Heart left ventricle (tissue), 16 donors: ENCODE data around the gene MCM7. TPM values are rescaled to one million over a fixed set of nuclear protein-coding genes. Genes with fewer than 3 reads are reported as not detected.

Experiments
- ATAC-seq, 4 donors: fragments of 200-7000 bp; cut with Tn5 transposase; one replicate each; pipeline ENCODE4 v1.9.1; 2020 to 2022; ENCODE audit warnings: moderate library complexity in 4 of 4, mild to moderate bottlenecking in 3 of 4, moderate number of reproducible peaks in 1 of 4
- DNase-seq, 5 donors: peaks; one replicate each; pipeline ENCODE4 v3.0.0-alpha.2; 2020
- H3K27ac ChIP-seq, 12 donors: fragments of 200-600 bp; sonication (generic) in 4 of 12; one replicate each; pipeline versions ENCODE4 v1.5.0 to v1.8.0; 2016 to 2022; ENCODE audit warnings: mild to moderate bottlenecking in 2 of 12
- H3K27me3 ChIP-seq, 9 donors: fragments of 200-600 bp; sonication (generic) in 2 of 9; one replicate each; pipeline versions ENCODE4 v1.5.1 to v1.8.0; 2016 to 2022; ENCODE audit warnings: mild to moderate bottlenecking in 3 of 9
- H3K36me3 ChIP-seq, 9 donors: fragments of 200-600 bp; sonication (generic) in 2 of 9; one replicate each; pipeline versions ENCODE4 v1.5.0 to v1.8.0; 2018 to 2022; ENCODE audit warnings: mild to moderate bottlenecking in 2 of 9
- H3K4me1 ChIP-seq, 12 donors: fragments of 200-600 bp; sonication (generic) in 4 of 12; one replicate each; pipeline versions ENCODE4 v1.5.0 to v1.8.0; 2016 to 2022; ENCODE audit warnings: mild to moderate bottlenecking in 3 of 12
- H3K4me3 ChIP-seq, 12 donors: fragments of 200-600 bp; sonication (generic) in 4 of 12; one replicate each; pipeline versions ENCODE4 v1.5.0 to v1.8.0; 2017 to 2022; ENCODE audit warnings: mild to moderate bottlenecking in 9 of 12, moderate library complexity in 4 of 12
- H3K9me3 ChIP-seq, 12 donors: fragments of 200-600 bp; sonication (generic) in 4 of 12; one replicate each; pipeline versions ENCODE4 v1.5.0 to v1.8.0; 2016 to 2022; ENCODE audit warnings: mild to moderate bottlenecking in 1 of 12
- CTCF ChIP-seq, 12 donors: fragments of 200-600 bp; sonication (generic) in 4 of 12; IDR thresholded peaks; one replicate each; pipeline versions ENCODE4 v1.5.0 to v1.8.0; 2018 to 2022; ENCODE audit warnings: antibody characterized with exemption in 12 of 12, mild to moderate bottlenecking in 5 of 12
- POLR2A ChIP-seq, 2 donors: fragments of 450-650 bp; IDR thresholded peaks; one replicate each; pipeline ENCODE4 v1.6.1; 2017; ENCODE audit warnings: antibody characterized with exemption in 2 of 2, mild to moderate bottlenecking in 2 of 2, moderate library complexity in 2 of 2
- WGBS, 4 donors: extraction: QIAGEN DNeasy Blood & Tissue Kit in 2 of 4; methylation state at CpG; one replicate each; pipeline versions ENCODE4 v1.1.5 to v1.1.7; 2013 to 2018; 5-methylcytosine and 5-hydroxymethylcytosine counted together
- intact Hi-C, 10 donors: fragments of 100-400 bp; cut with DNase I; formaldehyde crosslinking; loops; one replicate each; pipeline versions ENCODE4 v1.11.1 to v1.14.2; 2022
- polyA plus RNA-seq, 2 donors: library from polyadenylated mRNA; stranded (reverse); fragments of 200-250 nt; gene quantifications; one replicate each; pipeline ENCODE4 v1.2.3, GENCODE V29; 2013
- total RNA-seq, 9 donors: library from RNA; depleted of rRNA in 2 of 9; stranded (reverse); fragments of >200 nt in 2 of 9; fragmentation: NEBNext Ultra II Directional in 3 of 9; extraction: Animal tissue kit (Norgen Biotek cat#: 25700) in 3 of 9; gene quantifications; one replicate each; pipeline versions ENCODE4 v1.1.0 to v1.2.4, GENCODE V29; 2016 to 2023
- donor health status: ischemic (EF 13 %, LVEDD 7.1; RV severe dilation, severe dysfunction).
- donor health status: healthy with polysubstance abuse.
- donor health status: DM: no; HTN: yes; CAD: no.
- donor health status: DM: no; HTN: no; CAD: no.
- donor health status: ischemic (EF 25% LVEDD 6.9; RV normal size, moderate dysfunction).
- donor health status: ischemic (EF 25% LVEDD 5.7; RV mildly dilated, moderate dysfunction).
- donor health status: healthy.
- donor health status: DM: yes; HTN: yes; CAD: no.
- donor health status: ischemic (EF 35%, LVEDD 5.7; RV mildly dilated, moderate dysfunction).
- donor health status: nonischemic (EF 11% LVEDD 7.7; RV severe dilation, severe dysfunction).
- donor health status: DM: yes; HTN: yes; CAD: no.
- donor health status: PGD.
- donor health status: ischemic (EF 29% LVEDD 5.4; RV normal size, mild dysfunction).
- donor health status: nonischemic (EF 23%, LVEDD 6.1; RV moderate dilation, normal function).

Gene MCM7
- total and polyA plus RNA-seq, 11 donors: 12.8 to 34.4 (median 17.2) TPM

DNA sequence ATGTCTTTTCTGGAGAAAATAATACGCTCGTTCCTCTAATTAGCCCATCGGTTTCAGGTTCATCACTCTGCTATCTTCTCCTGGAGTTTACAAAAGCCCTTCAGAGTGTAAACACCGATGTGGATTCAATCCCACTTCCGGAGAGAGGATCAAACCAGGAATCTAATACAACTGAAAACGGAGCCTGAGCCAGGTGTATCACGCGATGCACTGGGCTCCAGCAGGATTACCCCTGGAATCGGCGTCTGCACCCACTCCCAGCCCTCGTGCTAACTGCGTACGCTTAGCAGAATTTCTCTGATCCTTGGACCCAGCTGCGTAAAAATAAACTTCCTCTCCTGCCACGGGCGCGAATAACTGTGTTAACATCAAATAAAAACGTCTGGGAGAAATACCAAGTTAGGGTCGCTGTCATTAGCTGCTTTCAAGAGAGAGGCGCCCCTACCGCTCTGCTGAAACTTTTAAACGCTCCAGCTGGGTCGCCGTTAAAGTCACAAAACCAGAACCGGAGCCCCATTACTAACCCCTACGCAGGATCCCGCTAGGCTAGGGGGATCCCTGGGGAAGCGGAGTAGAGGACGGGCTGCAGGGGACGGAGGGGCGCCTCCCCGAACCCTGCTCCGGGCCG is 20.2 kb downstream of the MCM7 start:
- no peak for DNase-seq
- 1% methylated on average over 20 to 34 of the region's 34 CpGs for WGBS, 4 donors
- H3K27ac ChIP-seq: peak overlapping the region; percentile 77 to 95 (median 86)
- intact Hi-C loops: loop anchor here in 7 of 10 donors (1.0 to 10.0 kb wide), 10 partner anchors 19 to 166 kb away; partner anchors contain the start of genes TRIM4 (in 5 of the 7), AZGP1 (in 1 of the 7) and ZSCAN21 (in 1 of the 7)
- H3K4me1 ChIP-seq: peaks cover 0 to 42% (median 28%) of the 10 kb centered on the region in 12 donors
- H3K4me3 ChIP-seq: peak overlapping the region; percentile 75 to 100 (median 88)
- no peak for ATAC-seq
- H3K9me3 ChIP-seq: no peaks in the 10 kb centered on the region
- no peak for TF ChIP-seq CTCF (IDR thresholded peaks at IDR 0.05)
- no peak for TF ChIP-seq POLR2A (IDR thresholded peaks at IDR 0.05)
- H3K36me3 ChIP-seq: peaks cover 0 to 40% (median 30%) of the 10 kb centered on the region in 9 donors
- no peaks in the 10 kb centered on the region for H3K27me3 ChIP-seq

DNA sequence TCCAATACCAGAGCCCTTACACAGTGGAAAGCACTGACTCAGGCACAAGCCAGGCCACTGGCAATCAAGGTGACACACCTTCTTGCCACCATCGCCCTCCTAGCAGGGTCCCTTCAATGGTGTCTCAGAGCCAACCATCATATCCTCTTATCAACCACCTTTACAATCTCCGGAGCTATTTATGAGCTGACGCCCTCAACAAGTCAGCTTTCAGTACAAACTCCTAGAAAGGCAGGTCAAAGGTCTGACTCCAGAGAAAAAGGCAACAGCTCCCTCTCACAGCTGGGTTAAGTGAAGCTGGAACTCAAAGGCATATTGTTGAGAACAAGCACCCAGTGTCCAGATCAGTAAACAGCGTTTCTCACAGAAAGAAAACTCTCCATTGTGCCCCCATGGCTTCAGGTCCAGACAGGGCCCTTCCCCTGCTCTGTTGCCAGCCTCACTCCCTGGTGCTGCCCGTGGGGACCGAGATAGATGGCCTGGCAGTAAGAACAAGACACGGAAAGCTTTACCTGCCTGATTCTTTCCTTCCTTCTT is 22.1 kb downstream of the MCM7 start:
- 67 to 72% (median 70%) methylated on average over 7 of the region's 7 CpGs for WGBS, 4 donors
- peaks cover 0 to 42% (median 28%) of the 10 kb centered on the region in 12 donors for H3K4me1 ChIP-seq
- ATAC-seq (no peak), DNase-seq (no peak)
- intact Hi-C loops: no loop called here
- TF ChIP-seq POLR2A (IDR thresholded peaks at IDR 0.05) (no peak), CTCF (IDR thresholded peaks at IDR 0.05) (no peak)
- no peak overlapping the region for H3K4me3 ChIP-seq
- H3K36me3 ChIP-seq: peaks cover 0 to 59% (median 49%) of the 10 kb centered on the region in 9 donors
- no peak overlapping the region for H3K27ac ChIP-seq
- H3K27me3 ChIP-seq: no peaks in the 10 kb centered on the region
- H3K9me3 ChIP-seq: no peaks in the 10 kb centered on the region

DNA sequence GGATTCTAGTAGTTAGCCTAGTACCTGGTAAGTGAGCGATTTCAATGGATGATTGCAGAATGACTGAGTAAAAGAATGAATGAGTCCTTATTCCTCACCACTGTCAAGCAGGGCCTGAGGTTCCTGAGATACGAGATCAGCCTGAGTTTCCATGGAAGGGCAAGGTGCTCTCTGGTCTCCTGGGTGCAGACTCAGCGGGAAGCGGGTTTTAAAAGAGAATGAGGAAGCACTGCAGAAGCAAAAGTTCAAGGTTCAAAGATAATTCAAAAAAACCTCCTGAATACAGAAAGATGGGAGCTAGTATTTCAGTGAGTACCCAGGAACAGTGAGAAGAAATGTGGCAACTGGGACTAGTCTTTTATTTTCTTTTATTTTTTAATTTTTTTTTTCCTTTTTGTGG is 24.0 kb downstream of the MCM7 start:
- Histone ChIP-seq H3K27me3 (no peaks in the 10 kb centered on the region), H3K4me3 (no peak overlapping the region), H3K36me3 (peaks cover 2 to 78% (median 68%) of the 10 kb centered on the region in 9 donors), H3K4me1 (peaks cover 0 to 33% (median 23%) of the 10 kb centered on the region in 12 donors), H3K27ac (no peak overlapping the region), H3K9me3 (peaks cover 0 to 10% (median 4%) of the 10 kb centered on the region in 12 donors)
- DNase-seq: no peak
- no peak for TF ChIP-seq CTCF (IDR thresholded peaks at IDR 0.05)
- TF ChIP-seq POLR2A (IDR thresholded peaks at IDR 0.05): no peak
- WGBS, 4 donors: 95 to 97% (median 96%) methylated on average over 4 of the region's 4 CpGs
- intact Hi-C loops: no loop called here
- no peak for ATAC-seq

DNA sequence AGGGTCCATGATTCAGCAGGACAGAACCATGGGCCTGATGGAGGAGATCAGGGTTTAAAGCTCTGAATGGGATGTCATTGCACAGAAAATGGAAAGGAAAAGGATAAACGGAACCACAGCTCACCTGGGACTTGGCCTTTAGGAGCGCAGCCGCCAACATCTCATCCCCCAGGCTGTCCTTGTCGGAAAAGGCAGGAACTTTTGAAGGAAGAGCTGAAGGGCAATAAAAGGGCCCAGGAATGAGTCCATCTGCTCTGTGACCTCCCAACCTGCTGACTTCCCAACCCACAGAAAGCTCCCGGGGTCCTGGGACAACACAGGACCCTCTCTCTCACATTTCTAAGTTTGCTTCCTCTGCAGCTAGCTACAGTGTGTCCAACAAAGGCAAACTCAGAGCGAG is 25.8 kb downstream of the MCM7 start:
- H3K4me1 ChIP-seq: peaks cover 0 to 23% (median 16%) of the 10 kb centered on the region in 12 donors
- H3K4me3 ChIP-seq: no peak overlapping the region
- H3K27ac ChIP-seq: no peak overlapping the region
- no peak for TF ChIP-seq POLR2A (IDR thresholded peaks at IDR 0.05)
- TF ChIP-seq CTCF (IDR thresholded peaks at IDR 0.05): no peak
- H3K36me3 ChIP-seq: peaks cover 17 to 96% (median 86%) of the 10 kb centered on the region in 9 donors
- peaks cover 0 to 28% (median 22%) of the 10 kb centered on the region in 12 donors for H3K9me3 ChIP-seq
- WGBS, 4 donors: 93 to 97% (median 95%) methylated on average over 5 to 6 of the region's 6 CpGs
- DNase-seq (no peak), ATAC-seq (no peak)
- H3K27me3 ChIP-seq: no peaks in the 10 kb centered on the region
- intact Hi-C loops: no loop called here
